H1 (cell line): Measurements from ENCODE around the gene HIP1. TPM values are rescaled to one million over a fixed set of nuclear protein-coding genes. Genes with fewer than 3 reads are reported as not detected.
"Not testable (repeated sequence)": the region's sequence is repeated elsewhere in the genome, so short reads cannot be mapped to it uniquely, and the experiment has no call there.

Experiments
- CTCF ChIA-PET: fragments of 300-600 bp; sonication (Branson Sonifier 250); formaldehyde crosslinking; loops from one replicate; lab custom pipeline; 2021; ENCODE audit not compliant: partially characterized antibody; lab: Charles Lee
- POLR2A ChIA-PET: fragments of 300-600 bp; sonication (Branson Sonifier 250); formaldehyde crosslinking; loops from one replicate; lab custom pipeline; 2021; ENCODE audit warnings: inconsistent platforms; ENCODE audit not compliant: partially characterized antibody; lab: Charles Lee
- DNase-seq, 2 experiments: peaks; one replicate each; pipeline versions ENCODE4 v3.0.0 to v3.0.0-alpha.2; 2010 to 2022; ENCODE audit warnings: low spot score in 2 of 2, low read depth in 1 of 2, mixed read lengths in 1 of 2
- FAIRE-seq: peaks from 2 replicates; lab custom pipeline; 2011; peaks lifted over from hg19 to GRCh38; lab: Jason Lieb, UNC
- H2AFZ ChIP-seq: 2 replicates; pipeline ENCODE4 v1.8.1; 2012; ENCODE audit warnings: low read length, inconsistent platforms
- H2AK5ac ChIP-seq: 2 replicates; pipeline ENCODE4 v1.6.1; 2013; ENCODE audit warnings: low read depth, low read length
- H2BK120ac ChIP-seq: replicated peaks from 2 replicates; pipeline ENCODE3; 2013; ENCODE audit warnings: low read depth, low read length, inconsistent platforms
- H2BK12ac ChIP-seq: 2 replicates; pipeline ENCODE4 v1.6.1; 2013; ENCODE audit warnings: low read depth, low read length
- H2BK15ac ChIP-seq: 2 replicates; pipeline ENCODE4 v1.6.1; 2013; ENCODE audit warnings: low read length
- H2BK20ac ChIP-seq: 2 replicates; pipeline ENCODE4 v1.6.1; 2013; ENCODE audit warnings: low read length
- H2BK5ac ChIP-seq: 2 replicates; pipeline ENCODE4 v1.6.1; 2013; ENCODE audit warnings: low read depth, low read length
- H3K14ac ChIP-seq: 2 replicates; pipeline ENCODE4 v1.6.1; 2013; ENCODE audit warnings: inconsistent platforms; ENCODE audit not compliant: insufficient read length
- H3K18ac ChIP-seq: 2 replicates; pipeline ENCODE4 v1.6.1; 2013; ENCODE audit warnings: low read length; ENCODE audit errors: extremely low read depth
- H3K23ac ChIP-seq: 2 replicates; pipeline ENCODE4 v1.6.1; 2013; ENCODE audit warnings: inconsistent platforms; ENCODE audit not compliant: insufficient read length
- H3K23me2 ChIP-seq: 2 replicates; pipeline ENCODE4 v1.6.1; 2013; ENCODE audit warnings: low read depth, low read length
- H3K27ac ChIP-seq: 2 replicates; pipeline ENCODE4 v1.6.1; 2011; ENCODE audit warnings: low read depth, low read length, inconsistent platforms
- H3K27me3 ChIP-seq, 4 experiments: replicated peaks in 1 of 4; 1 replicate in 1 of 4; 2 replicates in 3 of 4; pipeline versions ENCODE4 v1.6.1 to v1.8.1; 2011 to 2013; ENCODE audit warnings: low read length in 3 of 4, mild to moderate bottlenecking in 3 of 4, inconsistent platforms in 2 of 4, mixed read lengths in 2 of 4, moderate library complexity in 1 of 4; ENCODE audit not compliant: control insufficient read depth in 3 of 4, insufficient read depth in 3 of 4; ENCODE audit errors: extremely low read depth in 1 of 4
- H3K36me3 ChIP-seq, 4 experiments: 2 replicates each; pipeline versions ENCODE4 v1.6.1 to v1.8.1; 2011 to 2013; ENCODE audit warnings: mild to moderate bottlenecking in 4 of 4, low read length in 3 of 4, moderate library complexity in 2 of 4, control low read depth in 1 of 4, inconsistent platforms in 1 of 4; ENCODE audit not compliant: insufficient read depth in 4 of 4, control insufficient read depth in 2 of 4
- H3K4ac ChIP-seq: replicated peaks from 2 replicates; pipeline ENCODE3; 2013; ENCODE audit warnings: low read length, low read depth, mixed read lengths, inconsistent platforms; ENCODE audit not compliant: insufficient read length
- H3K4me1 ChIP-seq, 4 experiments: replicated peaks in 1 of 4; 1 replicate in 1 of 4; 2 replicates in 3 of 4; pipeline versions ENCODE4 v1.6.1 to v1.8.1; 2011 to 2013; ENCODE audit warnings: low read length in 3 of 4, inconsistent platforms in 2 of 4, mixed read lengths in 1 of 4; ENCODE audit not compliant: insufficient read depth in 4 of 4, control insufficient read depth in 3 of 4
- H3K4me2 ChIP-seq, 2 experiments: 2 replicates each; pipeline versions ENCODE4 v1.6.1 to v1.8.1; 2011 to 2013; ENCODE audit warnings: low read depth in 2 of 2, low read length in 2 of 2, control low read depth in 1 of 2, inconsistent platforms in 1 of 2, mild to moderate bottlenecking in 1 of 2; ENCODE audit not compliant: insufficient read depth in 1 of 2
- H3K4me3 ChIP-seq, 4 experiments: fragments of 200-600, 300-600 bp in 1 of 4; sonication (generic), shearing (Covaris generic), sonication (Bioruptor Twin) in 1 of 4; 2 replicates each; pipeline versions ENCODE4 v1.5.1 to v1.8.1; 2011 to 2016; ENCODE audit warnings: low read length in 4 of 4, low read depth in 3 of 4, control low read depth in 2 of 4, inconsistent platforms in 2 of 4, mild to moderate bottlenecking in 2 of 4, mixed read lengths in 1 of 4, moderate library complexity in 1 of 4; ENCODE audit not compliant: insufficient read depth in 2 of 4; ENCODE audit errors: extremely low read depth in 1 of 4
- H3K56ac ChIP-seq: replicated peaks from 2 replicates; pipeline ENCODE3; 2013; ENCODE audit warnings: low read depth, mild to moderate bottlenecking, mixed read lengths, low read length, inconsistent platforms; ENCODE audit not compliant: insufficient read length
- H3K79me1 ChIP-seq: 2 replicates; pipeline ENCODE4 v1.6.1; 2013; ENCODE audit warnings: low read depth, low read length, control low read depth
- H3K79me2 ChIP-seq, 2 experiments: 2 replicates each; pipeline versions ENCODE4 v1.6.1 to v1.8.1; 2012 to 2013; ENCODE audit warnings: low read length in 2 of 2, mild to moderate bottlenecking in 2 of 2, inconsistent platforms in 1 of 2; ENCODE audit not compliant: insufficient read depth in 2 of 2, control insufficient read depth in 1 of 2
- H3K9ac ChIP-seq, 4 experiments: replicated peaks in 1 of 4; 1 replicate in 1 of 4; 2 replicates in 3 of 4; pipeline versions ENCODE4 v1.6.1 to v1.8.1; 2011 to 2013; ENCODE audit warnings: low read depth in 3 of 4, low read length in 3 of 4, control low read depth in 2 of 4, mild to moderate bottlenecking in 2 of 4, moderate library complexity in 2 of 4, inconsistent platforms in 1 of 4; ENCODE audit errors: extremely low read depth in 1 of 4
- H3K9me3 ChIP-seq, 2 experiments: 2 replicates each; pipeline versions ENCODE4 v1.6.1 to v1.8.1; 2012 to 2013; ENCODE audit warnings: mild to moderate bottlenecking in 2 of 2, moderate library complexity in 2 of 2, control low read depth in 1 of 2, inconsistent platforms in 1 of 2, low read depth in 1 of 2, low read length in 1 of 2, mixed read lengths in 1 of 2; ENCODE audit not compliant: insufficient read depth in 2 of 2
- H4K20me1 ChIP-seq, 2 experiments: replicated peaks in 1 of 2; 2 replicates each; pipeline versions ENCODE3 to v1.8.1; 2011 to 2013; ENCODE audit warnings: inconsistent platforms in 2 of 2, low read length in 2 of 2, mild to moderate bottlenecking in 1 of 2; ENCODE audit not compliant: insufficient read depth in 2 of 2, control insufficient read depth in 1 of 2
- H4K5ac ChIP-seq: 2 replicates; pipeline ENCODE4 v1.6.1; 2013; ENCODE audit warnings: low read length, low read depth, mixed read lengths, inconsistent platforms; ENCODE audit not compliant: insufficient read length
- H4K8ac ChIP-seq: 2 replicates; pipeline ENCODE4 v1.8.0; 2013; ENCODE audit warnings: mild to moderate bottlenecking, moderate library complexity, low read length, inconsistent platforms; ENCODE audit not compliant: insufficient read depth; ENCODE audit errors: extremely low read depth
- H4K91ac ChIP-seq: replicated peaks from 2 replicates; pipeline ENCODE3; 2013; ENCODE audit warnings: low read length, mixed read lengths, inconsistent platforms; ENCODE audit not compliant: insufficient read length
- WGBS, 2 experiments: shearing (Covaris generic) in 1 of 2; methylation state at CpG; one replicate each; pipeline versions ENCODE4 v1.1.6 to v1.1.7; 2013 to 2015; ENCODE audit warnings: low lambda C conversion rate in 2 of 2, mixed read lengths in 2 of 2, inconsistent platforms in 1 of 2, low coverage in 1 of 2, missing lambda C conversion rate in 1 of 2; ENCODE audit not compliant: insufficient replicate concordance in 2 of 2, insufficient coverage in 1 of 2, insufficient read length in 1 of 2; ENCODE audit errors: extremely low coverage in 1 of 2, missing lambda C conversion rate in 1 of 2; 5-methylcytosine and 5-hydroxymethylcytosine counted together
- polyA plus RNA-seq, 7 experiments: library from polyadenylated mRNA; depleted of rRNA in 3 of 7; stranded (reverse) in 5 of 7; unstranded in 2 of 7; fragments of >200 nt in 5 of 7; fragments of 200-250 nt in 2 of 7; gene quantifications; 1 replicate in 5 of 7; 2 replicates in 1 of 7; 4 replicates in 1 of 7; pipeline versions ENCODE4 v1.2.1 to v1.2.3, GENCODE V29; 2011 to 2013; ENCODE audit warnings: missing spikeins in 2 of 7, mixed read lengths in 2 of 7
- total RNA-seq: library from RNA; stranded (reverse); fragmentation: NEBNext Ultra II Directional; extraction: Animal tissue kit (Norgen Biotek cat#: 25700); gene quantifications from 2 replicates; pipeline ENCODE4 v1.2.1, GENCODE V29; 2021

HIP1 gene
- total and polyA plus RNA-seq, 2 of the 8 experiments (the other 6 are each of a cell fraction or from before 2014, with no cell fraction given) = 51.8 to 108 TPM

DNA sequence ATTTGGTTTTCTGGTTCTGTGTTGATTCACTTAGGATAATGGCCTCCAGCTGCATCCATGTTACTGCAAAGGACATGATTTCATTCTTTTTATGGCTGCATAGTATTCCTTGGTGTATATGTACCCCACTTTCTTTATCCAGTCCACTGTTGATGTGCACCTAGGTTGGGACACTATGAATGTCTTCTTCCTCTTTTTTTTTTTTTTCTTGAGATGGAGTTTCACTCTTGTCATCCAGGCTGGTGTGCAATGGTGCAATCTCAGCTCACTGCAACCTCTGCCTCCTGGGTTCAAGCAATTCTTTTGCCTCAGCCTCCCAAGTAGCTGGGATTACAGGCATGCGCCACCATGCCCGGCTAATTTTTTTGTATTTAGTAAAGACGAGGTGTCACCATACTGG, 23.1 kb upstream of the HIP1 start:
- H2BK5ac ChIP-seq, H3K4me3 ChIP-seq, H2BK12ac ChIP-seq, H3K56ac ChIP-seq, H4K8ac ChIP-seq, H3K4me2 ChIP-seq, H3K4me1 ChIP-seq, H2AFZ ChIP-seq, DNase-seq, H3K27me3 ChIP-seq, H3K4ac ChIP-seq, H3K79me2 ChIP-seq, POLR2A ChIA-PET, H2AK5ac ChIP-seq, H2BK15ac ChIP-seq, H3K23me2 ChIP-seq, FAIRE-seq, H2BK120ac ChIP-seq, H3K23ac ChIP-seq, H4K91ac ChIP-seq, H3K36me3 ChIP-seq, H3K27ac ChIP-seq, H4K20me1 ChIP-seq, H4K5ac ChIP-seq, H3K14ac ChIP-seq, H2BK20ac ChIP-seq, H3K79me1 ChIP-seq, H3K9me3 ChIP-seq, H3K18ac ChIP-seq, H3K9ac ChIP-seq: not testable (repeated sequence)
- CTCF ChIA-PET = interaction anchor here (0.8 to 4.2 kb wide), 31 partner anchors 10 to 259 kb away, joined by 3 to 33 read pairs (median 4); partner anchors contain the start of genes CCL26 and HIP1
- 76% methylated on average over 3 of the region's 3 CpGs; no CpG with 5 or more reads in 1 of the 2 experiments for WGBS, 2 experiments
